ENCODE results near the gene SHB. TPM values are rescaled to one million over a fixed set of nuclear protein-coding genes. Genes with fewer than 3 reads are reported as not detected.

The SHB gene
- total RNA-seq, 6 experiments from 2014 or later = 12.0 to 43.1 (median 21.9) TPM

DNA sequence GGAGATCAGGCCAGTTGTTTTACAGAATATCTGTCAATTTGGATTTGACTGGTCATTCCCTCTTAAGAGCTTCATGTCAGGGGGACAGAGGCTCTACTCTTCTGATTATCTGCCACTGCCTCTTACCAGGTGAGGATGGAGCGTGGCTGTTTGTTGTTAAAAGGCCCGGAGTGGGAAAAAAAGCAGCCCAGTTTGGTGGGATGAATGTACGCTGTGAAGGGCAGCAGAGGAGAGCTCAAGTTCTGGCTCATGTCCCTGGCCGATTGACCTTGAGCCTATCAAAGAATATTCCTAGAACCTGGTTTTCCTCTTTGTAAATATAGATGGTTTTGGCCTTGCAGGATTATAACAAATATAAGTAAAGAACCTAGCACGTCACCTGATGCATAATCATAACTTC, 16.3 kb upstream of the SHB start:
- Histone ChIP-seq H3K9me3 (no peaks in the 10 kb centered on the region), H3K4me1 (peaks cover 0 to 3% (median 0%) of the 10 kb centered on the region in 4 donors), H3K27me3 (no peaks in the 10 kb centered on the region), H3K4me3 (no peak overlapping the region), H3K36me3 (no peaks in the 10 kb centered on the region), H3K27ac (no peak overlapping the region)
- intact Hi-C loops (cut with DNase I) = no loop called here
- TF ChIP-seq CTCF (IDR thresholded peaks at IDR 0.05) (no peak), POLR2A (IDR thresholded peaks at IDR 0.05) (no peak)
- DNase-seq (no peak), ATAC-seq (no peak)
- 70% methylated on average over 5 of the region's 5 CpGs for WGBS (ENCODE audit: insufficient coverage, low coverage, low lambda C conversion rate, missing lambda C conversion rate)

DNA sequence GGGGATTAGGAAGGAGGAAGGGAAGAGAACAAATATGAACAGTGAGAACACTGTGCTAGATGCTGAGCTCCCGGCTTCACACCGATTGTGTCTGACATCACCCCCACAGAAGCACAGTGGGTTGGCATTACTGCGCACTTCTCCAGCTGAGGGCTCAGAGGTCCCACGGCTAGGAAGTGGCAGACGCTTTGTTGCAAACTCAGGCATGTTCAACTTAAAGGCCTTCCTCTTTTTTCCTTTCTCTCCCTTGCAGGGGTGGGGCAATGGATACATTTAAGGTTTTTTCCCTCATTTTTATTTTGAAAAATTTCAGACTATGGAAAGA, 15.5 kb upstream of the SHB start:
- DNase-seq (no peak), ATAC-seq (peak in 3 of 4 donors; percentile 31 to 44 (median 43))
- Histone ChIP-seq H3K27me3 (no peaks in the 10 kb centered on the region), H3K36me3 (no peaks in the 10 kb centered on the region), H3K27ac (no peak overlapping the region), H3K9me3 (no peaks in the 10 kb centered on the region), H3K4me1 (peaks cover 0 to 3% (median 0%) of the 10 kb centered on the region in 4 donors), H3K4me3 (no peak overlapping the region)
- no peak for TF ChIP-seq CTCF (IDR thresholded peaks at IDR 0.05)
- no peak for TF ChIP-seq POLR2A (IDR thresholded peaks at IDR 0.05)
- intact Hi-C loops (cut with DNase I) = no loop called here
- WGBS (ENCODE audit: insufficient coverage, low coverage, low lambda C conversion rate, missing lambda C conversion rate) = 54% methylated on average over 5 of the region's 5 CpGs

DNA sequence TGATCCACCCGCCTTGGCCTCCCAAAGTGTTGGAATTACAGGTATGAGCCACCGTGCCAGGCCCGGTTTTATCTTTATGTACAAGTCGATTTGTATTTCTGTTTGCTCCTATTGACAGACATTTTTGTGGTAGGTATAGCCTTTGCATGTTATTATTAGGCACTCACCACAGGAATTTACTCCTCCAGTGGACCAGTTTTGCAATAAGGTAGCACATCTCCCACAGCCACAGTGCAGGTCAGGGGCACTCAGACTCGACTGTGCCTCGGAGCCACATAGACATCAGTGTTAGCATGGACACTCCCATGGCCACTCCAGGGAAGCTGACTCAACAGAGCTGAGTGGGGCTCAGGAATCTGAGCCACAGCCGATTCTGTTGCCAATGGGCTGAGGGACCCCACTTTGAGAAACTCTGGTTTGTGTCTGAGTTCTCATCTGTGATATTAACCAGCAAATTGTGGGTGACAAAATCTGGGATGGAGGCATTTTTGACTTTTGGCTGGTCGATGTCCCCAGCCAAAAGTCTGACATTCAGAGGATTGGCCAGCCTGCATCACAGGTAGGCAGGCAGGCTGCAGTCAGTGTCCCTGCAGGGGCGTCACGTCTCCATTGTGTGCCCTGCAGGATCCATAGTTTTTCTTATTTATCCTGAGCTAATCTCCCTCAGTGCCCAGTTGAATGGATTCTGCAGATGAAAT, 15.0 kb upstream of the SHB start:
- intact Hi-C loops (cut with DNase I) = no loop called here
- no peak overlapping the region for H3K4me3 ChIP-seq
- 77% methylated on average over 6 of the region's 10 CpGs for WGBS (ENCODE audit: insufficient coverage, low coverage, low lambda C conversion rate, missing lambda C conversion rate)
- H3K36me3 ChIP-seq = no peaks in the 10 kb centered on the region
- no peaks in the 10 kb centered on the region for H3K9me3 ChIP-seq
- TF ChIP-seq POLR2A (IDR thresholded peaks at IDR 0.05) (no peak), CTCF (IDR thresholded peaks at IDR 0.05) (no peak)
- H3K27ac ChIP-seq = no peak overlapping the region
- ATAC-seq = no peak
- no peaks in the 10 kb centered on the region for H3K27me3 ChIP-seq
- no peak for DNase-seq
- H3K4me1 ChIP-seq = peaks cover 0 to 3% (median 0%) of the 10 kb centered on the region in 4 donors

- intact Hi-C loops (cut with DNase I) = no loop called here
- DNase-seq (no peak), ATAC-seq (no peak)
- Histone ChIP-seq H3K9me3 (no peaks in the 10 kb centered on the region), H3K27ac (no peak overlapping the region), H3K27me3 (no peaks in the 10 kb centered on the region), H3K4me3 (no peak overlapping the region), H3K4me1 (no peaks in the 10 kb centered on the region), H3K36me3 (no peaks in the 10 kb centered on the region)
- TF ChIP-seq CTCF (IDR thresholded peaks at IDR 0.05) = no peak
- no peak for TF ChIP-seq POLR2A (IDR thresholded peaks at IDR 0.05)
- 31% methylated on average over 4 of the region's 5 CpGs for WGBS (ENCODE audit: insufficient coverage, low coverage, low lambda C conversion rate, missing lambda C conversion rate)
Measured at GRCh38 chr9:38082446-38083287, 13.6 kb upstream of the SHB start.
